Erythroblast (primary cell): ENCODE measurements around the gene AUTS2.

ENCODE experiments used
- DNase-seq, 2 experiments: peaks; one replicate each; lab custom pipeline; 2025; lab: John Stamatoyannopoulos, UW
- GATA1 ChIP-seq: IDR thresholded peaks from 2 replicates; pipeline ENCODE4 v1.6.1; 2011; ENCODE audit warnings: low read depth, mild to moderate bottlenecking, control low read depth, low read length, moderate library complexity
- POLR2A ChIP-seq: IDR thresholded peaks from 2 replicates; pipeline ENCODE4 v1.6.1; 2011; ENCODE audit warnings: mild to moderate bottlenecking, low read length

AUTS2 gene

DNA sequence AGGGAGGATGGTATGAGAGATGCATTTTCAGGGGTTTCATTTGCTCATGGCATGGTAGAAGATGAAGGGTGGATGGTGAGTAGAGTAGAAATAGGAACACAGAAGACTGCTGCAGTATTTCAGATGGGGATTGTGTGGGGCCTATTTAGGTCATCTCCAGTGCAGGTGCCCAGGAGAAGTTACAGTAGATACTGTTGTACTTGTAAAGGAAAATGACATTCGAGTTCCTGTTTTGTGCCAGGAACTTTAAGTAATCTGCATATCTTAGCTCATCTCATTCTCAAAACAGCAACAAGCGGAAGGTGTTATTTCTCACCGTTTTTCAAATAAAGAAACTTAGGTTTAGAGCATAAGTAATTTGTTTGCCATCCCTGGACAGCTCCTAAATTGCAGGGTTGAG lies 156.2 kb downstream of the AUTS2 start:
- DNase-seq, result no peak
- TF ChIP-seq POLR2A, result no peak
- TF ChIP-seq GATA1, result no peak

GRCh38 chr7:69756235-69756634 lies 158.0 kb downstream of the AUTS2 start:
- TF ChIP-seq GATA1 (no peak), POLR2A (no peak)
- no peak for DNase-seq

GRCh38 chr7:69757528-69757927 lies 159.3 kb downstream of the AUTS2 start:
- no peak for TF ChIP-seq GATA1
- TF ChIP-seq POLR2A, result no peak
- DNase-seq, result no peak

GRCh38 chr7:69757981-69758430 lies 159.7 kb downstream of the AUTS2 start:
- no peak for DNase-seq
- no peak for TF ChIP-seq POLR2A
- no peak for TF ChIP-seq GATA1

DNA sequence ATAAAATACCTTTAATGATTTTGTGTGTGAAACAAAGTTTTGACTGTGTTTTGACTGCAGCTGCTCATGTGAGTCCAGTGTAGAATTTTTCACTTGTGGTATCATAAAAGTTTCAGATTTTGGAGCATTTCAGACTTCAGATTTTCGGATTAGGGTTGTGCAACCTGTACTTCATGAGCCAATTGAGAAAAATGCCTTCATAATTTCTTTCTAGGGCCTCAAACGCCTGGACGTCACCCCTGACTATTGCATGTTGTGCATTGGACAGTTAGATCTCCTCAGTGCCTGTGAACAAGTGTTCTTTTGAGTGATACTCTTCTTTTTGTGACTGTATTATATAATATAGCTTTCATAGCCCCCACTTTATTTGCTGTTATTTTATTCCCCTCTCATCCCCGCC lies 161.1 kb downstream of the AUTS2 start:
- TF ChIP-seq POLR2A (no peak), GATA1 (no peak)
- no peak for DNase-seq

DNA sequence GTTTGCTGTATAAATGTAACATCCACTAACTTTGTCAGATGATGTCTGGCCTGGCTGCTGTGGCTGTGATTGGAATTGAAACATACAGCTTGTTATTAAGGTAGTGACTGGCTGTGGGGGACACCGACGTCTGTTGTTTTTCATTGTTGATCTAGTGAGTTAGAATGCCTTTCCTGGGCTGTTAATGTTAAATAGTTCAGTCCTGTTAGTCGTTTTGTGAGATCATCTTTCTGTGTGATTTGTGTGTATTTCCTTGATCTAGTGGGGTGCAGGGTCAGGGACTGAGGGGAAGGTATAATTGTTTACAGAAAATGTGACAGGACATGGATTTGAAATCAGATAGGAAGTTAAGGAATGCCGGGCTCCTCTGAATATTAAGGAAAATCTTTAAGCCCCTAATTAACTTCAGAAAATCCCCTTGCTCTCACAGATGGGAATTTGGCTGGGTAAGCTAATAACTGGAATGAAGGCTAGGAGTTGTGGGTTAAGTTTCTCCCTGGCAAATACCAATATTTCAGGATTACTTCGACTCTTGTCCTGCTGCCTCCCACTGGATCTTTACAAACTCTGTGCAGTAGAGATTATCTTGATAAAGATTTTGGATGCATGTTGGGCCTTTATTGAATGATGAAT lies 163.1 kb downstream of the AUTS2 start:
- TF ChIP-seq POLR2A, result no peak
- TF ChIP-seq GATA1, result no peak

GRCh38 chr7:69762821-69763352 lies 164.6 kb downstream of the AUTS2 start:
- no peak for TF ChIP-seq GATA1
- TF ChIP-seq POLR2A, result no peak
- no peak for DNase-seq

More for the DNA sequence above, 163.1 kb downstream of the AUTS2 start:
- DNase-seq, result no peak

DNA sequence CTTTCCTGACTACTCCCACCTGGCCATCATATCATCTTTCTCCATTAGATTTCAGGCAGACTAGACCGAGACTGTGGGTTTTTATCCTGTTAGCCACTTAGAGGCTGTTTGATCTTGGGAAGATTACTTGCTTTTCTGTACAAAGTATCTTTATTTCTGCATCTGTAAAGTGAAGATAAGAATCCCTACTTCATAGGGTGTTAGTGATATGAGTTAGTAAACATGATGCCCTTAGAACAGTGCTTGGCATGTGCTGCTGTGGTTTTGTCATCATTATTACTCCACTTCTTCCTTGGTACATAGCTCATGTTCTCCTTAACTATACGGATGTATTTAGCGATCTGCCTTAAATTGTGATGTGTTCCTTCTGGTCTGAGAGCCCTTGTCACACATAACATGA lies 165.2 kb downstream of the AUTS2 start:
- no peak for TF ChIP-seq GATA1
- no peak for TF ChIP-seq POLR2A
- DNase-seq, result peak in 1 of 2 experiments; percentile 34

DNA sequence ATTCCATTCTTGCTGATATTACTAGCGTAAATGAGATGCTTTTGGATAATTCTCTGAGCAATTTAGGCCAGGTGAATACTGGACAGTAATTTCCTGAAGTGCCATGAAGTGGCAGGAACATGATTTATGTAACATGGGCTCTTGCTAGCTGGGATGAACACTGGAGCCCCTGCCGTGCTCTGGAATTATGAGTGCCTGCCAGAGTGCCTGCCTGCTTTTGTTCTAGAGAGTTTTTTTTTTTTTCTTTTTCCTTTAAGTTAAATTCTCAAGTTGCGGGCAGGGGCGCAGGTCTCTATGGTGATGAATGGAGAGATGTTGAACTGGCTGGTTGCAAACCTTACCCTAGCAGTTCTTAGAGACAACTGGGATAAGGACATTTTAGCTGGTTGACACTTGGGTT lies 165.9 kb downstream of the AUTS2 start:
- TF ChIP-seq POLR2A, result no peak
- no peak for TF ChIP-seq GATA1

GRCh38 chr7:69764681-69765080 lies 166.4 kb downstream of the AUTS2 start:
- DNase-seq, result no peak
- TF ChIP-seq GATA1 (no peak), POLR2A (no peak)

More for the DNA sequence above, 165.9 kb downstream of the AUTS2 start:
- no peak for DNase-seq

DNA sequence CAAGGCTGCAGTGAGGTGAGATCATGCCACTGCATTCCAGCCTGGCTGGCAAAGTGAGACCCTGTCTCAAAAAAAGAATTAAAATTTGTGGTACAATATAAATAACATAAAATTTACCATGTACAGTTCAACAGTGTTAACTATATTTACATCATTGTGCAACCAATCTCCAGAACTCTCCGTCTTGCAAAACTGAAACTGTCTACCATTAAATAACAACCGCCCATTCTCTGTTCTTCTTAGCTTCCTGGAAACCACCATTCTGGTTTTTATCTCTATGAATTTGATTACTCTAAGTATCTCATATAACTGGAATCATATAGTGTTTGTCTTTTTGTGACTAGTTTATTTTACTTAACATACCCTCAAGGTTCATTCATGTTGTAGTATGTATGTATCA lies 167.6 kb downstream of the AUTS2 start:
- TF ChIP-seq GATA1, result no peak
- DNase-seq, result no peak

DNA sequence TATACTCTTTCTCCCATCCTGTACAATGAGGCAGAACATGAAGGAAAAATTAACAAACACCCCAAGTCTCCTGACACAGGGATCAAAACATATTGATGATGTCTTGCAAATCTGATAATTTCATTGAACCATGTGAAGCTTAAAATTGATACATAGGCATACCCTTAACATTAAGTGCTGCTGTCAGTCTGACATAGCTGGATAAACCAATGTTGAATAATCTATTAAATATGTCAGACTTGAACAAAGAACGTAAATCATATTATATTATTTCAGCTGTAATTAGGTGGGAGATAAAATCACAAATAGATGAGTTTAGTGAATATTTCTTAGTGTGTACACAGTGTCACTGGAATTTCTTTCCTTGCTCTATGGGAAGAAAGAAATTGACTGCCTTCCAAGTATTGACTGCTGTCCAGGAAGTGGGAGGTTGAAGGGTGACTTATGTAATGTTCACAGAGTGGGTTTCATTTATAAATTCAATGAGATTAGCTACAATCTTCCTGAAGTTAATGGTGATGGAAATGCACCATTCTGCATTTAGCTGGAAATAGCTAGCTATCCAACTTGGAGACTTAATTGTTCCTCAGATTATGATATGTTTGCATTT lies 170.8 kb downstream of the AUTS2 start:
- no peak for TF ChIP-seq GATA1
- TF ChIP-seq POLR2A, result no peak
- no peak for DNase-seq

DNA sequence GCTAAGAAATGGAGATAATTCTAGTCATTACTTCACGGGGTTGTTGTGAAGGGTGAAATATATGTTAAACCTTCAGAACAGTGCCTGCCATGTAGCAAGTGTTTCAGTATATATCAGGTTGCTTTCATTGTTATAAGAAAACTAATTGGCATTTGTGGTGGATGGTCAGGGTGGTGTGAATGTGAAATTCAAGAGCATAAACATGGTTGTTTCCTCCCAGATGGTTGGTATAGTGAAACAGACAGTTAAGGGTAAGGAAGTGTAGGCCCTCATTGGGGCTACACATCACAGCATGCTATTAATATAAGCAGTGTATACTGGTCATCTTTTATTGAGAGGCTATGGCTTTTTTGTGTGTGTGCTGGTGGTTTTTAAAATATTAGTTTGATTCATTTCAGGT lies 171.6 kb downstream of the AUTS2 start:
- no peak for DNase-seq
- no peak for TF ChIP-seq POLR2A
- TF ChIP-seq GATA1, result no peak

DNA sequence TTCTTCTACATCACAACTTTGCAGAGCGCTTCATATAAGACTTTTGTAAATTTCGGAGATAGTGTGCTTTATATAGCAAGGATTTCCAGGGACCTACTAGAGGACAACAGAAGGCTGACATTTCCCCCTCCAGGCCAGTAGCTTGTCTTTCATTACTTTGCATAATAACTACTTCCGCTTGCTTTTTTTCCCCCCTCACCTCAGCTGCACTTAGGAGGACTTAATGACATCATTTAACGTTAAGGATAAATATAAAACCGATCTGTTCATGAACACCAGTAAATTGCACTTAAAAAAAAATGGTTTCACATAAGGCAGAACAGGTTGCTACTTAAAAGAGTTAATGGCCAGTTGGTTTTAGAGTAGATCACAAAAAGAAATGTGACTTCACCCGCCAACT lies 172.3 kb downstream of the AUTS2 start:
- DNase-seq, result no peak
- TF ChIP-seq POLR2A (no peak), GATA1 (no peak)
